Stimulated activated CD8-positive, alpha-beta memory T cell treated with anti-CD3 and anti-CD28 coated beads, Interleukin-4, amount 100 ng/mL, for 24 hours (primary cell): ENCODE data around the gene TLE6.
"Not testable (repeated sequence)": the region's sequence is repeated elsewhere in the genome, so short reads cannot be mapped to it uniquely, and the experiment has no call there.

Experiments
- DNase-seq: peaks from one replicate; pipeline ENCODE4 v3.0.0-alpha.2; 2020; ENCODE audit warnings: low read depth

Gene TLE6

GRCh38 chr19:3004522-3004921 lies 27.2 kb downstream of the TLE6 start:
- no peak for DNase-seq

GRCh38 chr19:3005345-3005744 lies 28.0 kb downstream of the TLE6 start:
- DNase-seq: no peak

GRCh38 chr19:3006075-3006767 lies 28.9 kb downstream of the TLE6 start:
- no peak for DNase-seq

GRCh38 chr19:3007975-3008374 lies 30.6 kb downstream of the TLE6 start:
- DNase-seq: no peak

GRCh38 chr19:3008994-3009393 lies 31.6 kb downstream of the TLE6 start:
- DNase-seq: no peak

- DNase-seq: no peak
These were observed 33.5 kb downstream of the TLE6 start for GRCh38 chr19:3010871-3011270.

GRCh38 chr19:3012059-3012458 lies 34.7 kb downstream of the TLE6 start:
- DNase-seq: not testable (repeated sequence)

GRCh38 chr19:3012621-3013262 lies 35.4 kb downstream of the TLE6 start:
- no peak for DNase-seq

- no peak for DNase-seq
These were observed 35.9 kb downstream of the TLE6 start for GRCh38 chr19:3013263-3013725.

GRCh38 chr19:3014135-3014534 lies 36.8 kb downstream of the TLE6 start:
- no peak for DNase-seq

- no peak for DNase-seq
These were observed 38.0 kb downstream of the TLE6 start for GRCh38 chr19:3015126-3016057.

GRCh38 chr19:3017923-3018322 lies 40.6 kb downstream of the TLE6 start:
- no peak for DNase-seq

GRCh38 chr19:3019211-3019854 lies 42.0 kb downstream of the TLE6 start:
- DNase-seq: no peak

GRCh38 chr19:3020321-3020960 lies 43.1 kb downstream of the TLE6 start:
- no peak for DNase-seq

GRCh38 chr19:3024509-3024869 lies 47.1 kb downstream of the TLE6 start:
- DNase-seq: no peak

GRCh38 chr19:3024870-3025548 lies 47.6 kb downstream of the TLE6 start:
- DNase-seq: no peak

- DNase-seq: no peak
These were observed 48.2 kb downstream of the TLE6 start for GRCh38 chr19:3025549-3025886.

GRCh38 chr19:3026768-3027167 lies 49.4 kb downstream of the TLE6 start:
- DNase-seq: no peak

GRCh38 chr19:3027292-3027691 lies 49.9 kb downstream of the TLE6 start:
- no peak for DNase-seq

- DNase-seq: no peak
These were observed 50.6 kb downstream of the TLE6 start for GRCh38 chr19:3027981-3028304.

- no peak for DNase-seq
These were observed 51.1 kb downstream of the TLE6 start for GRCh38 chr19:3028305-3029064.
